Measurements from ENCODE around the gene ELMO1.

Gene ELMO1

DNA sequence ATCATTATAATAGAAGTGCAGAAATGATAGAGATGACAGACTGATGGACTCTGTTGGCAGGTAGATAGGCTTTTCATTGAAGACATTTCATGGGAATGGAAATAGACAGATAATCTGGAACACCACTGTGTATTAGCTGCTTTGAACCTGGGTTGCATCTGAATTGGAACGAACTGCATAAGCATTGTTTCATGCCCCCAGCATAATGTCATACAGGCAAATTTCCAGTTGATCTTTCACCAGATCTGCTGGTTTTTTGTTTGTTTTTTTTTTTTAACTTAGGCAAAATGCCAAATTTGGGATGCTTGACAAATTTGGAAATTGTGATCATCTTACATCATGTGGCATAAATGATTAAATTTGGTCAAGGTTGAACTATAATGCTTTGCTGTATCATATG is 552.2 kb downstream of the ELMO1 start:
- H3K36me3 Mint-ChIP-seq (ENCODE audit: low read depth), result peaks cover 57% of the 10 kb centered on the region
- H3K4me1 Mint-ChIP-seq (ENCODE audit: low read depth), result peaks cover 32% of the 10 kb centered on the region
- H3K27ac Mint-ChIP-seq, result no peak overlapping the region
- intact Hi-C loops (cut with micrococcal nuclease), result no loop called here
- H3K9me3 Mint-ChIP-seq, result no peaks in the 10 kb centered on the region
- H3K27me3 Mint-ChIP-seq, result no peaks in the 10 kb centered on the region
- no peak overlapping the region for H3K4me3 Mint-ChIP-seq

DNA sequence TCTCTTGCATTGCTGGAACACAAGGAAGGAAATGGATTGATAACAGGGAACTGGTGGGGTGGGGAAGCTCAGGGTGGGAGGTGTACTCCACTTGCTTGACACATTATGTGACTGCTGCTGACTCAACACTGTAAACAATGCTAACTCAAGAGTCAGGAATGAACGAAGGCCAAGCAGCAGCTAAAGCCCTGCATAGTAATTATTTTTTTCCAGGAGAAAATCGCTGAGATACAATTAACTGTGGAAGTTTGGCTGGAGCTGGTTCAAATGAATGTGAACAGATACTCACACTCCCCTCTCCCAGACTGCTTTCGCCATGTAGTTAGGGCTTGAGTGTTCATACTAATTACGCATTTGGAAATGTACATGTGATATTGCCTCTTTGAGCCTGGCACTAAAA is 553.5 kb downstream of the ELMO1 start:
- Mint-ChIP-seq H3K4me1 (ENCODE audit: low read depth) (peaks cover 32% of the 10 kb centered on the region), H3K27me3 (no peaks in the 10 kb centered on the region), H3K4me3 (no peak overlapping the region), H3K9me3 (no peaks in the 10 kb centered on the region), H3K27ac (no peak overlapping the region), H3K36me3 (ENCODE audit: low read depth) (peaks cover 60% of the 10 kb centered on the region)
- intact Hi-C loops (cut with micrococcal nuclease), result no loop called here

DNA sequence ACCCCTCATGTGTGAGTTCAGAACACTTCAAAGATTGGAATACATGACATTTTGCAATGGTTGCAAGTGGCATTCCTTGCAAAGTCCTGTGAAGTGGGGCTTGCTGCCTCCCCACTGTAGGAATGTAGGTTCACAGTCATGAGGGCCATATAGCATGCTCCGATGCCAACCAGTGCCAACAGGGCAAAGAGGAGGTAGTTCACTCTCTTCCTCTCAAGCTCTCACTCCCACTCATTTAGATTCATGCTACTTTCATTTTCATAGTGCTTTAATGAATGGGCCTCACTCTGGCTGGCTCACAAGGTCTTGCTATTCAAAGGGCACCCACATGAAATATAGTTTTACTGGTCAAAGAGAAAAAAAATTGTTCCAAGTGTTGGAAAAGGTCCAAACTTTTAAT is 554.5 kb downstream of the ELMO1 start:
- Mint-ChIP-seq H3K4me1 (ENCODE audit: low read depth) (peaks cover 30% of the 10 kb centered on the region), H3K27ac (peak overlapping the region; percentile 9), H3K27me3 (no peaks in the 10 kb centered on the region), H3K9me3 (no peaks in the 10 kb centered on the region), H3K36me3 (ENCODE audit: low read depth) (peaks cover 68% of the 10 kb centered on the region), H3K4me3 (no peak overlapping the region)
- intact Hi-C loops (cut with micrococcal nuclease), result no loop called here

DNA sequence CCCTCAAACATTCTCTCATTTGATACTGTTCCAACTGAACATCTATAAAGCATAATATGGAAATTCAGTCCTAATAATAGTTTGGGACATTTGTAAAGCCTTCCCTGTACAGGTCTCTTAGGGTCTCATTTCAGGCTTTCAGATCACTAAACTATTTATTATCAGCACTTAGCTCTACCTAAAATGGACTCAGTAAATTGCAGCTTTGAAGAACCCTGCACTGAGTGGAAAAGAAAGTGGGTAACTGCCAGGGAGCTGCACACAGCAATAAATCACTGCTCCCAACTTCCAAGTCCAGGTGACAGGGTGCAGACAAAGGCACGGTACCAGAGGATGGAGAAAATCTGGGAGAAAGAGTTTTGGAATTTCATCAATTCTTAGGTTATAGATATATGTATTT is 559.5 kb downstream of the ELMO1 start:
- Mint-ChIP-seq H3K36me3 (ENCODE audit: low read depth) (peaks cover 81% of the 10 kb centered on the region), H3K27me3 (no peaks in the 10 kb centered on the region), H3K4me3 (no peak overlapping the region), H3K27ac (no peak overlapping the region), H3K4me1 (ENCODE audit: low read depth) (peaks cover 29% of the 10 kb centered on the region), H3K9me3 (no peaks in the 10 kb centered on the region)
- intact Hi-C loops (cut with micrococcal nuclease), result no loop called here

DNA sequence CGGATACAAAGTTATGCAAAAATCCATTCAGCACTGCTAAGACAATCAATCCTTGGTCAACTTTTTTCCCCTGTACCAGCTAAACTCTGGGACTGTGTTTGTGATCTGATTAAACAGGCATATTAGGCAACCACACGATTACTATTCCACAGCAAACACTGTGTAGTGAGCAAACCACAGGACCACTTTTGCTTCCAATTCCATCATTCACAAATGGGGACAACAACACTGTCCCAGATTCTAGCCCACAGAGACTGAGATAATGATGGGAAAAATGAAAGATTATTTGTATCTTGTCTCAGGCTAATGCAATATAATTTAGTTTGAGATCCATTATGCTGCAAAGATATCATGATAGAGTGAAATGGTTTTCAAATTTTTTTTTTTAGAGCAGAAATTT is 560.7 kb downstream of the ELMO1 start:
- H3K36me3 Mint-ChIP-seq (ENCODE audit: low read depth), result peaks cover 83% of the 10 kb centered on the region
- no peak overlapping the region for H3K4me3 Mint-ChIP-seq
- no peak overlapping the region for H3K27ac Mint-ChIP-seq
- peaks cover 20% of the 10 kb centered on the region for H3K4me1 Mint-ChIP-seq (ENCODE audit: low read depth)
- H3K27me3 Mint-ChIP-seq, result no peaks in the 10 kb centered on the region
- intact Hi-C loops (cut with micrococcal nuclease), result no loop called here
- no peaks in the 10 kb centered on the region for H3K9me3 Mint-ChIP-seq

DNA sequence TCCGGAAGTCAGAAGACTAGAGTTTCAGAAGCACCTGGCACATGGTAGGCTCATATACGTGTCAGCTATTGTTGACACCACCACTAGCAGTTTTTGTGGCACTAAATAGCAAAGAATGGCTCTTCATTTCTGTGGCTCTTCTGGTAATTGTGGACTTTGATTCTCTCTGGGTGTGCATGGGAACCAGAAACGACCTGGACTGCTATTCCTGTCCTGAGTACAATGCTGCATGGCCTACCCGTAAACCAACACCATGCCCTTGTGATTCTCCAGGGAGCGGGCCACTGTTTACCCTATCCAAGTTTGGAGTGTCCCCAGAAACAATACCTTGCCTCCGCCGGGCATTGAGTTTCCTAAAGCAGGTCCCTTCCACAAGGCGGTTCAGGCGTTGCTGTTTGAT is 561.4 kb downstream of the ELMO1 start:
- H3K4me1 Mint-ChIP-seq (ENCODE audit: low read depth), result peaks cover 20% of the 10 kb centered on the region
- no peak overlapping the region for H3K27ac Mint-ChIP-seq
- intact Hi-C loops (cut with micrococcal nuclease), result no loop called here
- no peaks in the 10 kb centered on the region for H3K9me3 Mint-ChIP-seq
- H3K4me3 Mint-ChIP-seq, result no peak overlapping the region
- H3K27me3 Mint-ChIP-seq, result no peaks in the 10 kb centered on the region
- H3K36me3 Mint-ChIP-seq (ENCODE audit: low read depth), result peaks cover 83% of the 10 kb centered on the region

DNA sequence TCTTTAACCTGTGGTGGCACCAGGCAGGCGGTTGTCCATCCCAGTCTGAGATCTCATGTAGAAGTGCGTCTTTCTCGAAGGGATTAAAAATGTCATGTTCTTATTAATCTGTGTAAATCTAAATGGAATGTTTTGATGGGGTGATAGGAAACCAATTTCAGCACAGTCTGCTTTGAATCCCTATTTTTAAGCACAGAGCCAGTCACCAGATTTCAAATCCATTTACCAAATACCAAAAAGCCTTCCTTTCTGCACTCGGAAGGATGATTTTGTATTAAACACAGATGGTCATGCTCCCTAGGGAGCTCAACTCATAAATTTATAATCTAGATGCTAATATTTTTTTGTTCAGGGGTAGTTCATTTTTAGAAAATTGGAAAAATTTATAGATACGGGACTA is 563.8 kb downstream of the ELMO1 start:
- Mint-ChIP-seq H3K4me1 (ENCODE audit: low read depth) (peaks cover 20% of the 10 kb centered on the region), H3K27ac (no peak overlapping the region), H3K27me3 (no peaks in the 10 kb centered on the region), H3K36me3 (ENCODE audit: low read depth) (peaks cover 83% of the 10 kb centered on the region), H3K4me3 (no peak overlapping the region), H3K9me3 (no peaks in the 10 kb centered on the region)
- intact Hi-C loops (cut with micrococcal nuclease), result no loop called here

DNA sequence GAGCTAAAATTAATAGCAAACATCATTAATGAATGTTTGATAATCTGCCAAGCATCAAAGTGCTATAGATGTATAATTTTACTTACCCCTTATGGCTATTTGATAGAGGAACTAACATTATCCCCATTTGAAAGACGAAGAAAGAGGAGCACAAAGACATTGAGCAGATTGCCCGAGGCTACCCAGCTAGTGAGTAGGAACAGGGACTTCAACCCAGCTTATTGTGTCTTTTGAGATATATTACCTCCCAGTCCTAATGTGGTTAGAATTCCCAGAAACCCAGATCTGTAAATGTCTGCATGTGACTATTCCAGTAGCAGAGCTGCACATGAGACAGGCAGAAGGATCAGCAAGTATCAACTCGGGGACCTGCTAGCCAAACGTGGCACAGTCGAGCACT is 564.3 kb downstream of the ELMO1 start:
- H3K9me3 Mint-ChIP-seq, result no peaks in the 10 kb centered on the region
- H3K27ac Mint-ChIP-seq, result no peak overlapping the region
- intact Hi-C loops (cut with micrococcal nuclease), result no loop called here
- peaks cover 83% of the 10 kb centered on the region for H3K36me3 Mint-ChIP-seq (ENCODE audit: low read depth)
- H3K4me1 Mint-ChIP-seq (ENCODE audit: low read depth), result peaks cover 20% of the 10 kb centered on the region
- no peak overlapping the region for H3K4me3 Mint-ChIP-seq
- no peaks in the 10 kb centered on the region for H3K27me3 Mint-ChIP-seq

DNA sequence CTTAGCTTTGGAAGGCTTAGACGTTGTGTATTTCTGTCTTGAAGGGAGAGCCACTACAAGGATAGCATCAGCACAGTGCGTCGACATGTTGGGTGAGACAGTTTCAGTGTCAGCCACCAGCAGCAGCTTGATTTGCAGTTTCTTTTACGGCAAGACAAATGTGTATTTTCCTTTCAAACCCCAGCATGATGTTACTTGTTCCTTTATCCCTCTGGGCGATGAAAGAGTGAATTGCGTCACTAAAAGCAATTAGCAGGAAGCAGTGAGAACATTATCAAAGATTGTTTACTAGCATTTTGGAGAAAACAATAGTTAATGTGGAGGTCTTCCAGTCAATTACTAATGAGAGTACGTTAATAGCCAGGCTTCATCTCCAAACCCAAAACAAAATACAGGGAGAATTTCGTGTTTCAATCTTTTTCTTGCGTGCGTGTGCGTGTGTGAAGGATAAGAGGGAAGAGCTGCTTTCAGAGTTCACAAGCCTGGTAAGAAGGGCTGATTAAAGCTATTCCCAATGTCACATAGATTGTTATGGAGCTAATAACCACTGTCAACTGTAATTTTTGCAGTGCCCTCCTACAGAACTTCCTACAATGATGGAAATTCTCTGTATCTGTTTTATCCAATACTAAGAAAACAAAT is 567.3 kb downstream of the ELMO1 start:
- no peak overlapping the region for H3K27ac Mint-ChIP-seq
- no peak overlapping the region for H3K4me3 Mint-ChIP-seq
- H3K36me3 Mint-ChIP-seq (ENCODE audit: low read depth), result peaks cover 95% of the 10 kb centered on the region
- intact Hi-C loops (cut with micrococcal nuclease), result no loop called here
- H3K9me3 Mint-ChIP-seq, result no peaks in the 10 kb centered on the region
- H3K27me3 Mint-ChIP-seq, result no peaks in the 10 kb centered on the region
- peaks cover 9% of the 10 kb centered on the region for H3K4me1 Mint-ChIP-seq (ENCODE audit: low read depth)

DNA sequence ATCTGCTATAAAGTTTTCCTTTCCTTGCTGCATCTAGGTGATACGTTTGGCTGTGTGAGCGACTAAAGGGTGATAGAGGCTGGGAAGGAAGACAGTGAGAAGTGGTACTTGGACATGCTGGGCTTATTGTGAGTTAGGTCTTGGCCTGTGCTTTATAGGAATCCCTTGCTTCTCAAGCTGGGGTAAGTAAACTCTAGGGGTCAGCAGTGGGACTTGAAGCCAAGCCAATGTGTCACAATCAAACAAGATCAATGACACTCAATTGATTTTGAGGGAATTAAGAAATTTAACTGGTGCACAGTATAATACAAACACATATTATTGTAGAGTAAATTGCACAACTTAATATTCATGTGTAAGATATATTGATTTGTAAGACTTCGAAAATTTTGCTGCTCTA is 568.6 kb downstream of the ELMO1 start:
- peaks cover 97% of the 10 kb centered on the region for H3K36me3 Mint-ChIP-seq (ENCODE audit: low read depth)
- intact Hi-C loops (cut with micrococcal nuclease), result no loop called here
- H3K4me1 Mint-ChIP-seq (ENCODE audit: low read depth), result no peaks in the 10 kb centered on the region
- H3K4me3 Mint-ChIP-seq, result no peak overlapping the region
- no peak overlapping the region for H3K27ac Mint-ChIP-seq
- no peaks in the 10 kb centered on the region for H3K27me3 Mint-ChIP-seq
- H3K9me3 Mint-ChIP-seq, result no peaks in the 10 kb centered on the region

DNA sequence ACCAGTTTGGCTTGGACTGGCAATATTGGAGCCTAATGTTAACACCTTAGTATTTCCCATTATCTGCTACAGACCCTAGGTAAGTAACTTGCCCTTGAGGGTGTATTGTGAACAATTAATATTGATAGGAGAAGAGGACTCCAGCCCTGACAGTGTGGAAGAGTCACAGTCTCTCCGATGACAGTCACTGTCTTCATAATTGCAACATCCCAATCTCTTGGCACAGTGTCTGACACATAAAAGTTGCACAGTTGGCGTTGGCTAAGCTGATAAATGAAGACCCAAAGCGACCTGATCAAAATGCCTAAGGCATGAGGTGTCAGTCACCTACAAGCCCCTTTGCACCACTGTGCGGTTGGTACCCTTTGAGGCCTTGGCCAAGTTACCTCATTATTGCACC is 569.6 kb downstream of the ELMO1 start:
- Mint-ChIP-seq H3K4me3 (no peak overlapping the region), H3K9me3 (no peaks in the 10 kb centered on the region), H3K4me1 (ENCODE audit: low read depth) (no peaks in the 10 kb centered on the region), H3K27me3 (no peaks in the 10 kb centered on the region), H3K27ac (no peak overlapping the region), H3K36me3 (ENCODE audit: low read depth) (peaks cover 95% of the 10 kb centered on the region)
- intact Hi-C loops (cut with micrococcal nuclease), result loop anchor here (10.0 kb wide), 1 partner anchor 306 kb away; no protein-coding TSS in a partner anchor

DNA sequence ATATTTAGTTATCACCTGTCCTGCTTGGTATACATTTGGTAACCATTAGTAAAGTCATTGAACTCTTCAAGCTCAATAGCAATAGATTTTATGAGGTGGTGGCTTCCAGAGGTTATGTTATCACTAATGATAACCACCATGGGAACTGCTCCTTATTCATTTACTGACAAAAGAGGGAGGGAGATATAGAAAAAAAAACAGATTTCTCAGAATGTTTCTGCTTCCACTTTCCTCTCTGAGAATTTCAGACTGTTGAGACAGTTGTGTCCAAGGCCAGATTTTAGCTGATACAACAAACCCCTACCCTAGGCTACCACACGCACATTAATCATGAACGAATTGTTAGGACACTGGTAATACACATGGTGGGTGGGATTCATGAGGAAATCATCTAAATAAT is 570.4 kb downstream of the ELMO1 start:
- Mint-ChIP-seq H3K4me1 (ENCODE audit: low read depth) (no peaks in the 10 kb centered on the region), H3K4me3 (no peak overlapping the region), H3K27me3 (no peaks in the 10 kb centered on the region), H3K36me3 (ENCODE audit: low read depth) (peaks cover 94% of the 10 kb centered on the region), H3K27ac (no peak overlapping the region), H3K9me3 (no peaks in the 10 kb centered on the region)
- intact Hi-C loops (cut with micrococcal nuclease), result loop anchor here (10.0 kb wide), 1 partner anchor 307 kb away; no protein-coding TSS in a partner anchor

DNA sequence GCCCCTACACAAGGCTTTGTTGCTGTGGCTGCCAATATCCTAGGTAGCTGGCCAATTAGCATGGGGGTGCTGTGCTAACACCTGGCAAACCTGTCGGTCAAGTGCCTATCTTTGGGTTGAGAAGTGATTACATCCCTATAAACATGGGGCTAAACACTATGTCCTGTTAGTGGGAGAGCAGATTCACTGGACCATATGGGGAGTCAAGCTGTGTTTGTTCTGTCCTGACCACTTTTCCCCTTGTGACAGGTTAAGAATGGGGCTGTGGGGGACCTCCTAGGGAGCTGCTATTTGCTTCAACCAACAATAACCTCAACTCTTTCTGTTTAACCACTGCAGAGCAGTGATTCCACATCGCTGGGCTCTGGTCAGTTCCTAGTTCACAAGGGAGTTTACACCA is 572.9 kb downstream of the ELMO1 start:
- H3K4me1 Mint-ChIP-seq (ENCODE audit: low read depth), result no peaks in the 10 kb centered on the region
- H3K36me3 Mint-ChIP-seq (ENCODE audit: low read depth), result peaks cover 93% of the 10 kb centered on the region
- peaks cover 8% of the 10 kb centered on the region for H3K9me3 Mint-ChIP-seq
- H3K27ac Mint-ChIP-seq, result no peak overlapping the region
- intact Hi-C loops (cut with micrococcal nuclease), result loop anchor here (10.0 kb wide), 1 partner anchor 309 kb away; no protein-coding TSS in a partner anchor
- H3K4me3 Mint-ChIP-seq, result no peak overlapping the region
- no peaks in the 10 kb centered on the region for H3K27me3 Mint-ChIP-seq

DNA sequence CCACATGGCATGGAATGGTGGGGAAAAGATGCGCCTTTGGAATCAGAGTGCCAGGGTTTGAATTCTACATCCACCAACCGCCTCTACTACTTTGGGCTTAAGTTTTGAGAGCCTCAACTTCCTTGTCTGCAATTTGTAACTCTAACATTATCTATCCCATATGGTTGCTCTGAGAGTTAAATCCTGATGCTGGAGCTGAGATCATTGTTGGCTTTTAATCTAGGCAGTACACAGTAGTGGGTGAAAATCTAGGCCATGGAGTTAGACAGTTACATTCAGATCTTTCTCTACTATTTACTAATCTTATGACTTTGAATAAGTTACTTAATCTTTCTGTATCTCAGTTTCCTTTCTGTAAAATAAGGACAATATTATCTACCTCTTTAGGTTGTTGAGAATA is 574.6 kb downstream of the ELMO1 start:
- Mint-ChIP-seq H3K9me3 (peaks cover 8% of the 10 kb centered on the region), H3K27me3 (no peaks in the 10 kb centered on the region), H3K4me1 (ENCODE audit: low read depth) (peaks cover under 1% of the 10 kb centered on the region), H3K27ac (no peak overlapping the region), H3K36me3 (ENCODE audit: low read depth) (peaks cover 93% of the 10 kb centered on the region), H3K4me3 (no peak overlapping the region)
- intact Hi-C loops (cut with micrococcal nuclease), result loop anchor here (10.0 kb wide), 1 partner anchor 311 kb away; no protein-coding TSS in a partner anchor

DNA sequence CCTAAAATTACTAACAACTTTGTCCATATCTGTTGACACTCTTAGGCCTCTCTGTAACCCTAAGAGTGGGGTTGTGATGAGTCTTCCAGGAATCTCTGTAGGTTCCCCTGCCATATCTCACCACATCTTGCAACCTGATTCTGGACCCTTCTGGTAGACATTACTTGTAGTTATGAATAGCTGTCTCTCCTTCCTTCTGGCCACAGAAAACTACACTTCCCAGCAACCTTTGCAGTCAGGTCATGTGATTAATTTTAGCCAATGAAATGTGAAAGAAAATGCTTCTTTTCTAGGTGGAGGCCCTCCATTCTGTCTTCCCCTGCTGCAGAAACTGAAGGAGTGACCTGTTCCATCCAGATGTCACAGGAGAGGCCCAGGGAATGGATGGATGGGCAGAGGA is 576.8 kb downstream of the ELMO1 start:
- peaks cover 8% of the 10 kb centered on the region for H3K9me3 Mint-ChIP-seq
- peaks cover 93% of the 10 kb centered on the region for H3K36me3 Mint-ChIP-seq (ENCODE audit: low read depth)
- intact Hi-C loops (cut with micrococcal nuclease), result loop anchor here (10.0 kb wide), 1 partner anchor 313 kb away; no protein-coding TSS in a partner anchor
- peaks cover 7% of the 10 kb centered on the region for H3K4me1 Mint-ChIP-seq (ENCODE audit: low read depth)
- H3K27ac Mint-ChIP-seq, result no peak overlapping the region
- no peak overlapping the region for H3K4me3 Mint-ChIP-seq
- no peaks in the 10 kb centered on the region for H3K27me3 Mint-ChIP-seq
